ENCODE data around the gene KCTD4.

Gene KCTD4

DNA sequence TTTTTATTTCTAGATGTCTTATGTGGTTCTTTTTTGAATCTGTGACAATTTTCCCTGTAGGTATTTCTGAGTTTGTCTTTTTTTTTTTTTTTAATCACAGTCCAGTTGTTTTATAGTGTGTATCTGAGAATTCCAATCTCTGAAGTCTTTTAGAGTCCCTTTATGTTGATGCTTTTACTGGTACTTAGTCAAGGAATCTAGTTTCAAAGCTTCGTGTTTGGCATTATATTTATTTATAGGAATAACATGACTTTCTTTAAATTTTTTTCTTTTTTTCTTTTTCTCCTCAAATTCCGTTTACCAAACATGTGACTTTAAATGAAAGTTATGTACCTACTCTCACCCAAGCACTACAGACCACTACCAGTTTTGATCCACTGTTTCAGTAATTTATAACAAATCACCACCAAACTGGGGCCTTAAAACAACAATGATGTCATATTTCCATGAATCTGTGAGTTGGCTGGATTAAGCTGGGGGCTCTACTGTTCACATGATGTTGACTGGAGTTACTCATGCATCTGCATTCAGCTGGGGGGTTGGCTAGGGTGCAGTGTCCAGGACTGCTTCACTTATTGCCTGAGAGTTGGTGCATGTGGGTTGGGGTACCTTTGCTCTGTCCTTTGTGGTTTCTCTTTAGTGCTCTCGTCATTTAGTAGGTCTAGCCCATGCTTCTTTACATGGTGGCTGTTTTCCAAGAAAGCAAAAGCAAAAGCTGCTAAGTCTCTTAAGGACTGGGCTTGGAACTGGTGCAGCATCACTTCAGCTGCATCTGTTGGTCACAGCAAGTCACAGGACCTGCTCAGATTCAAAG, 22.3 kb downstream of the KCTD4 start:
- Histone ChIP-seq H3K4me2 (ENCODE audit: low read length, poor library complexity, severe bottlenecking) (peak overlapping the region; percentile 35), H3K14ac (ENCODE audit: low read length in 2 of 2) (peak overlapping the region in 1 of 2 experiments; percentile 62), H3K9ac (ENCODE audit: low read length) (peak overlapping the region; percentile 66), H2BK12ac (ENCODE audit: low read length in 2 of 2) (no peak overlapping the region), H3K79me1 (replicated peaks; ENCODE audit: low read length, poor library complexity, severe bottlenecking) (peaks cover 6% of the 10 kb centered on the region), H3K27me3 (ENCODE audit: control insufficient read depth in 1 of 2, insufficient read depth in 1 of 2, low read length in 2 of 2) (no peaks in the 10 kb centered on the region), H2AK5ac (ENCODE audit: low read length, severe bottlenecking) (peak overlapping the region; percentile 97), H3K9me3 (ENCODE audit: control insufficient read depth, low read length) (no peaks in the 10 kb centered on the region), H3K4me3 (ENCODE audit: insufficient read depth in 1 of 2, low read depth in 1 of 2, low read length in 2 of 2) (peak overlapping the region in 1 of 2 experiments; percentile 26), H3K4ac (ENCODE audit: low read depth in 1 of 2, low read length in 2 of 2) (no peak overlapping the region), H3K36me3 (ENCODE audit: control insufficient read depth in 1 of 2, insufficient read depth in 2 of 2, low read depth in 1 of 2, low read length in 2 of 2) (peaks cover 4 to 12% of the 10 kb centered on the region in 2 experiments), H3K27ac (ENCODE audit: low read length, poor library complexity, severe bottlenecking) (peak overlapping the region; percentile 98), H4K91ac (ENCODE audit: low read length) (no peak overlapping the region), H2AFZ (ENCODE audit: low read depth, low read length) (no peak overlapping the region), H3K23ac (ENCODE audit: low read length in 2 of 2) (no peak overlapping the region), H2BK15ac (ENCODE audit: low read depth, poor library complexity, severe bottlenecking) (no peak overlapping the region), H2BK120ac (ENCODE audit: low read depth, low read length) (no peak overlapping the region), H3K18ac (ENCODE audit: low read depth in 1 of 2, low read length in 2 of 2) (peak overlapping the region; percentile 0 to 60), H2BK5ac (ENCODE audit: low read depth, low read length, poor library complexity, severe bottlenecking) (peak overlapping the region; percentile 8), H3K4me1 (ENCODE audit: control insufficient read depth, insufficient read depth, low read depth, low read length) (peaks cover 9% of the 10 kb centered on the region), H4K8ac (ENCODE audit: low read length) (no peak overlapping the region)
- peak; percentile 86 for DNase-seq
- 53% methylated on average over 2 of the region's 3 CpGs for WGBS

DNA sequence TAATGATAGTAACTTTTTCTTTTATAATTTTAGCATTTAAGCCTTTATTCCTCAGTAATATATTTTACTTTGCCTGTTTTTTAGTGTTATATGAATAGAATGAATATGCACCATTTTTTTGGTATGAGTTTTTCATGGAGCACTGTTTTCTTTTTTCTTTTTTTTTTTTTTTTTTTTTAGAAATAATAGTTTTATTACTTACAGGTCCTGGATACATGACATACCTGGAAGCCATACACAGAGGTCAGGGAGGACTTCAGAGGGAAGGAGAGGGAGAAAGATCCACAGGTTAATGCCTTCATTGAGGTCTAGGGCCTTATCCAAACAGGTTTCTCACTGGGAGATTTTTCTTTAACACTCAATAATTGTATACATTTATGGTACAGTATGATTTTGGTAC, 26.4 kb downstream of the KCTD4 start:
- Histone ChIP-seq H4K8ac (ENCODE audit: low read length) (no peak overlapping the region), H3K4me2 (ENCODE audit: low read length, poor library complexity, severe bottlenecking) (no peak overlapping the region), H3K9ac (ENCODE audit: low read length) (no peak overlapping the region), H3K9me3 (ENCODE audit: control insufficient read depth, low read length) (no peaks in the 10 kb centered on the region), H2AFZ (ENCODE audit: low read depth, low read length) (no peak overlapping the region), H3K4me1 (ENCODE audit: control insufficient read depth, insufficient read depth, low read depth, low read length) (peaks cover 4% of the 10 kb centered on the region), H2BK5ac (ENCODE audit: low read depth, low read length, poor library complexity, severe bottlenecking) (no peak overlapping the region), H2BK15ac (ENCODE audit: low read depth, poor library complexity, severe bottlenecking) (no peak overlapping the region), H2AK5ac (ENCODE audit: low read length, severe bottlenecking) (no peak overlapping the region), H4K91ac (ENCODE audit: low read length) (no peak overlapping the region), H3K36me3 (ENCODE audit: control insufficient read depth in 1 of 2, insufficient read depth in 2 of 2, low read depth in 1 of 2, low read length in 2 of 2) (peaks cover 4 to 6% of the 10 kb centered on the region in 2 experiments), H3K23ac (ENCODE audit: low read length in 2 of 2) (no peak overlapping the region), H3K27me3 (ENCODE audit: control insufficient read depth in 1 of 2, insufficient read depth in 1 of 2, low read length in 2 of 2) (no peaks in the 10 kb centered on the region), H3K4me3 (ENCODE audit: insufficient read depth in 1 of 2, low read depth in 1 of 2, low read length in 2 of 2) (no peak overlapping the region), H2BK12ac (ENCODE audit: low read length in 2 of 2) (no peak overlapping the region), H3K27ac (ENCODE audit: low read length, poor library complexity, severe bottlenecking) (no peak overlapping the region), H2BK120ac (ENCODE audit: low read depth, low read length) (no peak overlapping the region), H3K18ac (ENCODE audit: low read depth in 1 of 2, low read length in 2 of 2) (no peak overlapping the region), H3K4ac (ENCODE audit: low read depth in 1 of 2, low read length in 2 of 2) (no peak overlapping the region), H3K14ac (ENCODE audit: low read length in 2 of 2) (no peak overlapping the region), H3K79me1 (replicated peaks; ENCODE audit: low read length, poor library complexity, severe bottlenecking) (peaks cover 13% of the 10 kb centered on the region)
- no peak for DNase-seq

DNA sequence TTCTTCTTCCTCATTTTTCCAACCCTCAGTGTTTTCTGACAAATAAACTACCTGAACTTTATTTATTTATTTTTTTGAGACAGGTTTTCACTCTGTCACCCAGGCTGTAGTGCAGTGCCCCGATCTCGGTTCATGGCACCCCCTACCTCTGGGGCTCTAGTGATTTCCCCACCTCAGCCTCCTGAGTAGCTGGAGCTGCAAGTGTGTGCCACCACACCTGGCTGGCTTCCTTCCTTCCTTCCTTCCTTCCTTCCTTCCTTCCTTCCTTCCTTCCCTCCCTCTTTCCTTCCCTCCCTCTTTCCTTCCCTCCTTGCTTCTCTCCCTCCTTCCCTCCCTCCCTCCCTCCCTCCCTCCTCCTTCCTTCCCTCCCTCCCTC, 32.3 kb downstream of the KCTD4 start:
- Histone ChIP-seq H3K14ac (ENCODE audit: low read length in 2 of 2) (no peak overlapping the region), H2BK120ac (ENCODE audit: low read depth, low read length) (no peak overlapping the region), H3K27me3 (ENCODE audit: control insufficient read depth in 1 of 2, insufficient read depth in 1 of 2, low read length in 2 of 2) (no peaks in the 10 kb centered on the region), H4K91ac (ENCODE audit: low read length) (no peak overlapping the region), H3K79me1 (replicated peaks; ENCODE audit: low read length, poor library complexity, severe bottlenecking) (peaks cover 32% of the 10 kb centered on the region), H3K18ac (ENCODE audit: low read depth in 1 of 2, low read length in 2 of 2) (no peak overlapping the region), H3K36me3 (ENCODE audit: control insufficient read depth in 1 of 2, insufficient read depth in 2 of 2, low read depth in 1 of 2, low read length in 2 of 2) (peaks cover 2 to 13% of the 10 kb centered on the region in 2 experiments), H2BK5ac (ENCODE audit: low read depth, low read length, poor library complexity, severe bottlenecking) (no peak overlapping the region), H3K4me2 (ENCODE audit: low read length, poor library complexity, severe bottlenecking) (no peak overlapping the region), H2AFZ (ENCODE audit: low read depth, low read length) (no peak overlapping the region), H2BK15ac (ENCODE audit: low read depth, poor library complexity, severe bottlenecking) (no peak overlapping the region), H3K9me3 (ENCODE audit: control insufficient read depth, low read length) (no peaks in the 10 kb centered on the region), H4K8ac (ENCODE audit: low read length) (no peak overlapping the region), H3K4me3 (ENCODE audit: insufficient read depth in 1 of 2, low read depth in 1 of 2, low read length in 2 of 2) (no peak overlapping the region), H2BK12ac (ENCODE audit: low read length in 2 of 2) (no peak overlapping the region), H3K4me1 (ENCODE audit: control insufficient read depth, insufficient read depth, low read depth, low read length) (peaks cover 2% of the 10 kb centered on the region), H3K27ac (ENCODE audit: low read length, poor library complexity, severe bottlenecking) (no peak overlapping the region), H3K23ac (ENCODE audit: low read length in 2 of 2) (no peak overlapping the region), H2AK5ac (ENCODE audit: low read length, severe bottlenecking) (no peak overlapping the region), H3K4ac (ENCODE audit: low read depth in 1 of 2, low read length in 2 of 2) (no peak overlapping the region), H3K9ac (ENCODE audit: low read length) (no peak overlapping the region)
- WGBS = 77% methylated on average over 2 of the region's 2 CpGs
- no peak for DNase-seq

DNA sequence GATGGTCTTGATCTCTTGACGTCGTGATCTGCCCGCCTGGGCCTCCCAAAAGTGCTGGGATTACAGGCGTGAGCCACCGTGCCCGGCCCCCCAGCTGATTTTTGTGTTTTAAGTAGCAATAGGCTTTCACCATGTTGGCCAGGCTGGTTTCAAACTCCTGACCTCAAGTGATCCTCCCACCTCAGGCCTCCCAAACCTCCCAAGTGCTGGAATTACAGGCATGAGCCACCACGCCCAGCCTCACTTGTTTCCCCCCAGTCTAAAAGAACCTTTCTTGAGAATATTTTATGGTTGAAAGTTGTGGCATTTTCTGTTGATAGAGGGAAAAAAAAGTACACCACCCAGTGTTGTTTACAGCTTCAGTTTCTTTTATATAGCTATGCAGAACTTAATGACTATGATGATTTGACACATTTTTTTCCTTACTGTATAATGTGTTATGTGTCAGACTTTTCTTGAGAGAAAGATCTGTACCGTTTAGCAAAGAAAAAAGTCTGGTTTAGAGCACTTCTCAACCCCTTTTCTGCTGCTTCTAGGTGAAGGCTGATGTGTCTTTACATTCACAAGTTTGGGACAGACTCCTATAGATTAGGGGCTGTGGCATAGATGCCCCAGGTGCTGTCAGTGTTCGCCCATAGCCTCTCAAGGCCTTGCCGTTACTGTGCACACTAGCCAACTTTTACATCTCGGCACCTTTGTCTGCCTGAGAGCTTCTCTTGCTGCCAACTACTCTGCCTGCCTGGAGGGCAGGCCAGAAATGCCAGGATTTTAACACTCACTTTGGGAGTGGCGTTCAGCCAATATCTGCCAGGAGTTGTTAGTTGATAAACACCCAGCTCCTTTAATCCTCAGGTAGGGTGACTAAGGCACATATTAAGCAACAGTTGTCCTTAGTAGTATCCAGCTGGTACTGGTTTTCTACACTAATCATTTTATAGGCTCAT, 33.0 kb downstream of the KCTD4 start:
- Histone ChIP-seq H3K14ac (ENCODE audit: low read length in 2 of 2) (no peak overlapping the region), H3K27ac (ENCODE audit: low read length, poor library complexity, severe bottlenecking) (no peak overlapping the region), H2BK12ac (ENCODE audit: low read length in 2 of 2) (no peak overlapping the region), H3K4me3 (ENCODE audit: insufficient read depth in 1 of 2, low read depth in 1 of 2, low read length in 2 of 2) (no peak overlapping the region), H3K4ac (ENCODE audit: low read depth in 1 of 2, low read length in 2 of 2) (no peak overlapping the region), H4K91ac (ENCODE audit: low read length) (no peak overlapping the region), H3K9ac (ENCODE audit: low read length) (no peak overlapping the region), H2AFZ (ENCODE audit: low read depth, low read length) (no peak overlapping the region), H3K9me3 (ENCODE audit: control insufficient read depth, low read length) (no peaks in the 10 kb centered on the region), H3K4me1 (ENCODE audit: control insufficient read depth, insufficient read depth, low read depth, low read length) (peaks cover 3% of the 10 kb centered on the region), H2BK5ac (ENCODE audit: low read depth, low read length, poor library complexity, severe bottlenecking) (no peak overlapping the region), H3K27me3 (ENCODE audit: control insufficient read depth in 1 of 2, insufficient read depth in 1 of 2, low read length in 2 of 2) (no peaks in the 10 kb centered on the region), H3K79me1 (replicated peaks; ENCODE audit: low read length, poor library complexity, severe bottlenecking) (peaks cover 30% of the 10 kb centered on the region), H4K8ac (ENCODE audit: low read length) (no peak overlapping the region), H2BK15ac (ENCODE audit: low read depth, poor library complexity, severe bottlenecking) (no peak overlapping the region), H2BK120ac (ENCODE audit: low read depth, low read length) (no peak overlapping the region), H3K4me2 (ENCODE audit: low read length, poor library complexity, severe bottlenecking) (no peak overlapping the region), H3K36me3 (ENCODE audit: control insufficient read depth in 1 of 2, insufficient read depth in 2 of 2, low read depth in 1 of 2, low read length in 2 of 2) (peaks cover 2 to 13% of the 10 kb centered on the region in 2 experiments), H3K18ac (ENCODE audit: low read depth in 1 of 2, low read length in 2 of 2) (no peak overlapping the region), H3K23ac (ENCODE audit: low read length in 2 of 2) (no peak overlapping the region), H2AK5ac (ENCODE audit: low read length, severe bottlenecking) (no peak overlapping the region)
- DNase-seq = peak; percentile 31
- WGBS = 92% methylated on average over 11 of the region's 12 CpGs
